ENCODE measurements around the gene PAFAH1B2.

Gene PAFAH1B2

GRCh38 chr11:117221775-117222517, 77.9 kb downstream of the PAFAH1B2 start:
- no peak for DNase-seq (ENCODE audit: low read depth)

GRCh38 chr11:117222991-117223740, 79.1 kb downstream of the PAFAH1B2 start:
- no peak for DNase-seq (ENCODE audit: low read depth)

DNA sequence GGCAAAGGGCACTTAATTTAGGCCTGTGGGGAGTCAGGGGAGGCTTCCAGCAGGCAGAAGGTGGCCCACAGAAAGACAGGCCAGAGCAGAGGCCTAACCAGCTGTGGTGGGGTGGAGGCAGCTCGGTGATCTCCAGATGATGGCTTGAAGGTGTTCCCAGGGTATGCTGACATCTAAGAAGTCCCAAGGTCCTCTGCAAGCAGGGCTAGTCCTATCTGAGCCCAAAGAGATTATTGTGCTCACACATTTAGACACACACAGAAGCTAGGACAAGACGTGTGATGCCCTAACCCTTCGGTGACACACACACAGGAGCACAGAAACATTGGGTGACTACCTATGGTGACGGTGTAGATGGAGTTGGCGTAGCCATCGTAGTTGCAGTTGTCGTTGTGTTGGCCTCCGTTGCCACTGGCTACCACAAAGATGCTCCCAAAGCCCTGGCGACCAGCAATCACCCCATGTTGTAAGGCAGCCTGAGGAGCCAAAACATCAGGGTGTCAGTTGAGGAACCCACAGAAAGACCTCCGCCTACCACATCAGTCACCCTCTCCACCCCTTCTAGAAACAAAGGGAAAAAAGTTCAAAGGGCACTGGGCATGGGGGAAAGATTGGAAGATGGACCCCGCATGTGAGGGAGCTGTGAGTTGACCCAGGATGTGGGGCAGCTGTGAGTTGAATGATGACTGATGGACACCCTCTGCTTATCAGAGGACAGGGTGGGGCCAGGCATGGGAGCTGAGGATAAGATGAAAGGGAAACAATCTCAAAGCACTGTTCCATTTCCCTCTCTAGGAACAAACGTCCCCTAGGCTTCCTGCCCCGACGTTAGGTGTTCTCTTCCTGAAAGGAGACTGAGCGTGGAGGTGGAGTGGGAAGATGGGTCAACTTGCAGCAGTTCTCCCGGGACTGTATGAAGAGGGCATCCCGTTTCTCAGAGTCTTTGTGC, 79.9 kb downstream of the PAFAH1B2 start:
- no peak for DNase-seq (ENCODE audit: low read depth)

- no peak for DNase-seq (ENCODE audit: low read depth)
These were observed 81.6 kb downstream of the PAFAH1B2 start for GRCh38 chr11:117225553-117226170.
